ENCODE results near the gene MACROD1. TPM values are rescaled to one million over a fixed set of nuclear protein-coding genes. Genes with fewer than 3 reads are reported as not detected.

Gene MACROD1
- total and polyA plus RNA-seq, 2 donors = 9.7 to 16.6 TPM

DNA sequence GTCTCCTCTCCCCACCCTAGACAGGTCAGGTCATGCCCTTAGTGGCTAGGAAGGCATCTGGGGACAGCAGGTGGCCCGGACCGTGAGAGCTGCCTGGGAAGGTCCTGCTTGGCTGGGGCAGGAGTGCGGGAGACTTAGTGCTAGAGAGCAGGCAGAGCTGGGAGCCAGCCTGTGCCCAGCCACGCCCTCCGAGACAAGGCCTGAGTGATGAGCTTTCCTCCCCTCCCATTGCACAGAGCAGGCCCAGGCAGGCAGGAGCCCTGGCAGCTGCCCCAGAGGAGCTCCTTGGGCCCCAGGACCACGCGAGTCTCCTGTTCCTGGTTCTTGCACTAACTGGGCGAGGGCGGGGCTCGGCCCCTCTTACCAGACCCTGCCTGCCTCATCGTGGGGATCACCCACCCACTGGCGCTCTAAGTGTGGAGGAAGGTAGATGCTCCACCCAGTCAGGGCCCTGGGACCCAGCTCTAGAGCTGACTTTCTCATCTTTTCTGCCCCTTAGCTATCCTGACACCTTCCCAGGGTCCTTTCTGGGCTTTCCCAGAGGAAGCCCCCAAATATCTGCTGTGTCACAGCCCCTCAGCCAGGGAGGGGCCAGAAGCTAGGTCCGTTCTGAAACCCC is 44.9 kb downstream of the MACROD1 start:
- peak in 1 of 9 donors; percentile 9 for DNase-seq (ENCODE audit: low read depth in 6 of 9, low spot score in 9 of 9)
- Histone ChIP-seq H3K36me3 (ENCODE audit: control insufficient read depth in 2 of 2, insufficient read depth in 2 of 2, low read length in 1 of 2) (no peaks in the 10 kb centered on the region), H3K27me3 (ENCODE audit: control insufficient read depth in 2 of 2, insufficient read depth in 1 of 2, low read length in 1 of 2) (no peaks in the 10 kb centered on the region), H3K27ac (ENCODE audit: low read depth in 1 of 2, low read length in 1 of 2) (no peak overlapping the region), H3K9me3 (ENCODE audit: control insufficient read depth in 2 of 2, insufficient read depth in 1 of 2, low read length in 1 of 2) (no peaks in the 10 kb centered on the region), H3K4me1 (ENCODE audit: control insufficient read depth in 2 of 2, insufficient read depth in 2 of 2, low read length in 2 of 2) (peaks cover 7 to 43% of the 10 kb centered on the region in 2 donors), H3K4me3 (ENCODE audit: low read length in 2 of 2) (no peak overlapping the region)
- WGBS = 92% methylated on average over 13 of the region's 13 CpGs

GRCh38 chr11:64119700-64120099 is 46.2 kb downstream of the MACROD1 start:
- Histone ChIP-seq H3K4me1 (ENCODE audit: control insufficient read depth in 2 of 2, insufficient read depth in 2 of 2, low read length in 2 of 2) (peaks cover 0 to 30% of the 10 kb centered on the region in 2 donors), H3K27me3 (ENCODE audit: control insufficient read depth in 2 of 2, insufficient read depth in 1 of 2, low read length in 1 of 2) (no peaks in the 10 kb centered on the region), H3K36me3 (ENCODE audit: control insufficient read depth in 2 of 2, insufficient read depth in 2 of 2, low read length in 1 of 2) (no peaks in the 10 kb centered on the region), H3K27ac (ENCODE audit: low read depth in 1 of 2, low read length in 1 of 2) (no peak overlapping the region), H3K9me3 (ENCODE audit: control insufficient read depth in 2 of 2, insufficient read depth in 1 of 2, low read length in 1 of 2) (no peaks in the 10 kb centered on the region), H3K4me3 (ENCODE audit: low read length in 2 of 2) (no peak overlapping the region)
- WGBS = 97% methylated on average over 18 of the region's 18 CpGs
- no peak for DNase-seq (ENCODE audit: low read depth in 6 of 9, low spot score in 9 of 9)

DNA sequence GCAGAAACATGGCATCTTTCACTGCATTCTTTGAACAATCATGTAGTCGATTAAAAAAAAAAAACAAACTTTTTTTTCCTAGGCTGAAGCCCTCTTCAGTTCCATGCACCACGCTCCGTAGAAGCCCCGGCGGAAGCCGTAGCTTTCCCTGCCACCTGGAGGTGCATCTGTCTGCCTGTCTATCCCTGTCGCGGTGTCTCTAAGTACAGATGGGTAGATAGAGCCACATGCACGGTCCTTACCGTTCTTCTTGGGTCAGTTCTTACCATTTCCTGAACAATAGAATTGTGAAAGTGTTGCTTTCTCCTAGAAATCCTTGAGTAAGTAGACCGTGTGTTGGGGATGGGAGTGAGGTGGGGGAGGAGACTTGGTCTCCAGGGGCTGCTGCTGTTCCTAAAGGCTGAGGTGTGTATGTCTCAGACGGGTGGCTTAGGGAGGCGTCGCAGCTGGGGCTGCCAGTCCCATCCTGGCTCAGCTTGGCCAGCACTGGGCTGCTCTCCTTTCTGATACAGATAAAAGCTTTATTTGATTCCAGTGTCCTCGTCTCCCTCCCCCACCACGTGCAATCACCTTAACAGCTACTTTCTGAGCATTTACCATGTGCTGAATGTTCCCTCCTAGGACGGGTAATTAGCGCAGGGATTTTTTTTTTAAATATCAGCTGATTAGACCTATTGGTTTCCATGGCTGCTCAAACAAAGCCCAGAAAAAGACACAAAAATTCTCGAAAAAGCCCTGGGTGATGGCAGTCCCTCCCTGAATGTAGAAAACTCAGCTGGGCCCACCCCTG is 46.8 kb downstream of the MACROD1 start:
- H3K36me3 ChIP-seq (ENCODE audit: control insufficient read depth in 2 of 2, insufficient read depth in 2 of 2, low read length in 1 of 2) = no peaks in the 10 kb centered on the region
- H3K4me3 ChIP-seq (ENCODE audit: low read length in 2 of 2) = no peak overlapping the region
- no peak for DNase-seq (ENCODE audit: low read depth in 6 of 9, low spot score in 9 of 9)
- no peaks in the 10 kb centered on the region for H3K27me3 ChIP-seq (ENCODE audit: control insufficient read depth in 2 of 2, insufficient read depth in 1 of 2, low read length in 1 of 2)
- H3K4me1 ChIP-seq (ENCODE audit: control insufficient read depth in 2 of 2, insufficient read depth in 2 of 2, low read length in 2 of 2) = peaks cover 0 to 26% of the 10 kb centered on the region in 2 donors
- no peak overlapping the region for H3K27ac ChIP-seq (ENCODE audit: low read depth in 1 of 2, low read length in 1 of 2)
- H3K9me3 ChIP-seq (ENCODE audit: control insufficient read depth in 2 of 2, insufficient read depth in 1 of 2, low read length in 1 of 2) = no peaks in the 10 kb centered on the region
- 93% methylated on average over 19 of the region's 19 CpGs for WGBS

- no peaks in the 10 kb centered on the region for H3K27me3 ChIP-seq (ENCODE audit: control insufficient read depth in 2 of 2, insufficient read depth in 1 of 2, low read length in 1 of 2)
- H3K36me3 ChIP-seq (ENCODE audit: control insufficient read depth in 2 of 2, insufficient read depth in 2 of 2, low read length in 1 of 2) = no peaks in the 10 kb centered on the region
- no peak overlapping the region for H3K4me3 ChIP-seq (ENCODE audit: low read length in 2 of 2)
Measured at GRCh38 chr11:64117763-64118459, 48.0 kb downstream of the MACROD1 start.

GRCh38 chr11:64115531-64116522 is 50.1 kb downstream of the MACROD1 start:
- H3K36me3 ChIP-seq (ENCODE audit: control insufficient read depth in 2 of 2, insufficient read depth in 2 of 2, low read length in 1 of 2) = no peaks in the 10 kb centered on the region
- no peak overlapping the region for H3K27ac ChIP-seq (ENCODE audit: low read depth in 1 of 2, low read length in 1 of 2)
- H3K27me3 ChIP-seq (ENCODE audit: control insufficient read depth in 2 of 2, insufficient read depth in 1 of 2, low read length in 1 of 2) = no peaks in the 10 kb centered on the region
- no peak overlapping the region for H3K4me3 ChIP-seq (ENCODE audit: low read length in 2 of 2)
- DNase-seq (ENCODE audit: low read depth in 6 of 9, low spot score in 9 of 9) = no peak
- WGBS = 96% methylated on average over 47 of the region's 47 CpGs
- H3K9me3 ChIP-seq (ENCODE audit: control insufficient read depth in 2 of 2, insufficient read depth in 1 of 2, low read length in 1 of 2) = no peaks in the 10 kb centered on the region
- H3K4me1 ChIP-seq (ENCODE audit: control insufficient read depth in 2 of 2, insufficient read depth in 2 of 2, low read length in 2 of 2) = peaks cover 0 to 4% of the 10 kb centered on the region in 2 donors

More at GRCh38 chr11:64117763-64118459, 48.0 kb downstream of the MACROD1 start:
- 97% methylated on average over 32 of the region's 32 CpGs for WGBS
- DNase-seq (ENCODE audit: low read depth in 6 of 9, low spot score in 9 of 9) = no peak
- H3K27ac ChIP-seq (ENCODE audit: low read depth in 1 of 2, low read length in 1 of 2) = no peak overlapping the region
- peaks cover 0 to 21% of the 10 kb centered on the region in 2 donors for H3K4me1 ChIP-seq (ENCODE audit: control insufficient read depth in 2 of 2, insufficient read depth in 2 of 2, low read length in 2 of 2)
- H3K9me3 ChIP-seq (ENCODE audit: control insufficient read depth in 2 of 2, insufficient read depth in 1 of 2, low read length in 1 of 2) = no peaks in the 10 kb centered on the region

- Histone ChIP-seq H3K36me3 (ENCODE audit: control insufficient read depth in 2 of 2, insufficient read depth in 2 of 2, low read length in 1 of 2) (no peaks in the 10 kb centered on the region), H3K27me3 (ENCODE audit: control insufficient read depth in 2 of 2, insufficient read depth in 1 of 2, low read length in 1 of 2) (no peaks in the 10 kb centered on the region), H3K4me3 (ENCODE audit: low read length in 2 of 2) (no peak overlapping the region), H3K9me3 (ENCODE audit: control insufficient read depth in 2 of 2, insufficient read depth in 1 of 2, low read length in 1 of 2) (no peaks in the 10 kb centered on the region), H3K27ac (ENCODE audit: low read depth in 1 of 2, low read length in 1 of 2) (no peak overlapping the region), H3K4me1 (ENCODE audit: control insufficient read depth in 2 of 2, insufficient read depth in 2 of 2, low read length in 2 of 2) (no peaks in the 10 kb centered on the region)
- WGBS = 94% methylated on average over 2 of the region's 2 CpGs
- no peak for DNase-seq (ENCODE audit: low read depth in 6 of 9, low spot score in 9 of 9)
Measured at GRCh38 chr11:64114231-64114630, 51.7 kb downstream of the MACROD1 start.

DNA sequence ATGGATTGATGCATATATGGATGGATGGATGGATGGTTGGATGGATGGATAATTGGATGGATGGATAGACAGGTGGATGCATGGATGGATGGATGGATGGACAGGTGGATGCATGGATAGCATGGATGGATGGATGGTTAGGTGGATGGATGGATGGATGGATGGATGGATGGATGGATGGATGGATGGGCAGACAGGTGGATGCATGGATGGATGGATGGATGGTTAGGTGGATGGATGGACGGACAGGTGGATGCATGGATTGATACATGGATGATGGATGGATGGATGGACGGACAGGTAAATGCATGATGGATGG is 52.5 kb downstream of the MACROD1 start:
- DNase-seq (ENCODE audit: low read depth in 6 of 9, low spot score in 9 of 9) = no peak

GRCh38 chr11:64112771-64113461 is 53.0 kb downstream of the MACROD1 start:
- H3K27me3 ChIP-seq (ENCODE audit: control insufficient read depth in 2 of 2, insufficient read depth in 1 of 2, low read length in 1 of 2) = no peaks in the 10 kb centered on the region
- H3K27ac ChIP-seq (ENCODE audit: low read depth in 1 of 2, low read length in 1 of 2) = no peak overlapping the region
- H3K9me3 ChIP-seq (ENCODE audit: control insufficient read depth in 2 of 2, insufficient read depth in 1 of 2, low read length in 1 of 2) = no peaks in the 10 kb centered on the region
- WGBS = 76% methylated on average over 3 of the region's 3 CpGs
- no peak for DNase-seq (ENCODE audit: low read depth in 6 of 9, low spot score in 9 of 9)
- no peak overlapping the region for H3K4me3 ChIP-seq (ENCODE audit: low read length in 2 of 2)
- H3K4me1 ChIP-seq (ENCODE audit: control insufficient read depth in 2 of 2, insufficient read depth in 2 of 2, low read length in 2 of 2) = no peaks in the 10 kb centered on the region
- no peaks in the 10 kb centered on the region for H3K36me3 ChIP-seq (ENCODE audit: control insufficient read depth in 2 of 2, insufficient read depth in 2 of 2, low read length in 1 of 2)

More for the DNA sequence above, 52.5 kb downstream of the MACROD1 start:
- H3K27me3 ChIP-seq (ENCODE audit: control insufficient read depth in 2 of 2, insufficient read depth in 1 of 2, low read length in 1 of 2) = no peaks in the 10 kb centered on the region
- H3K36me3 ChIP-seq (ENCODE audit: control insufficient read depth in 2 of 2, insufficient read depth in 2 of 2, low read length in 1 of 2) = no peaks in the 10 kb centered on the region
- 93% methylated on average over 2 of the region's 2 CpGs for WGBS
- no peaks in the 10 kb centered on the region for H3K9me3 ChIP-seq (ENCODE audit: control insufficient read depth in 2 of 2, insufficient read depth in 1 of 2, low read length in 1 of 2)
- H3K4me3 ChIP-seq (ENCODE audit: low read length in 2 of 2) = no peak overlapping the region
- no peaks in the 10 kb centered on the region for H3K4me1 ChIP-seq (ENCODE audit: control insufficient read depth in 2 of 2, insufficient read depth in 2 of 2, low read length in 2 of 2)
- H3K27ac ChIP-seq (ENCODE audit: low read depth in 1 of 2, low read length in 1 of 2) = no peak overlapping the region

Data from thymus (tissue), 11 donors.